Natural killer cell (primary cell): ENCODE results near the gene CDH13. TPM values are rescaled to one million over a fixed set of nuclear protein-coding genes. Genes with fewer than 3 reads are reported as not detected.

Experiments
- ATAC-seq, 3 donors: fragments of 150-1000 bp in 2 of 3; fragments of 200-7000 bp in 1 of 3; cut with Tn5 transposase; 1 replicate in 1 of 3; 2 replicates in 2 of 3; pipeline ENCODE4 v1.10.0; 2021; ENCODE audit warnings: mild to moderate bottlenecking in 2 of 3, moderate library complexity in 2 of 3
- DNase-seq, 2 donors: peaks; one replicate each; pipeline versions ENCODE4 v3.0.0 to v3.0.0-alpha.2; 2013 to 2021; ENCODE audit warnings: mixed read lengths in 1 of 2
- H3K27ac ChIP-seq: one replicate; pipeline ENCODE4 v1.5.1; 2013; ENCODE audit warnings: mild to moderate bottlenecking, low read length
- H3K27me3 ChIP-seq: one replicate; pipeline ENCODE4 v1.6.1; 2013; ENCODE audit warnings: low read length; ENCODE audit not compliant: control insufficient read depth, insufficient read depth
- H3K36me3 ChIP-seq: one replicate; pipeline ENCODE4 v1.6.1; 2013; ENCODE audit warnings: low read length; ENCODE audit not compliant: control insufficient read depth, insufficient read depth
- H3K4me1 ChIP-seq: one replicate; pipeline ENCODE4 v1.6.1; 2013; ENCODE audit warnings: low read length; ENCODE audit not compliant: control insufficient read depth, insufficient read depth
- H3K4me3 ChIP-seq: one replicate; pipeline ENCODE4 v1.5.1; 2013; ENCODE audit warnings: low read length
- H3K9me3 ChIP-seq: one replicate; pipeline ENCODE4 v1.6.1; 2013; ENCODE audit warnings: low read length; ENCODE audit not compliant: control insufficient read depth, insufficient read depth
- H3K27ac Mint-ChIP-seq, 2 donors: one replicate each; pipeline ENCODE4 v1.8.0; 2022; ENCODE audit warnings: mild to moderate bottlenecking in 2 of 2, mixed read lengths in 2 of 2, moderate library complexity in 1 of 2
- H3K27me3 Mint-ChIP-seq, 2 donors: one replicate each; pipeline ENCODE4 v1.8.0; 2022; ENCODE audit warnings: low read depth in 2 of 2, mixed read lengths in 2 of 2
- H3K36me3 Mint-ChIP-seq: one replicate; pipeline ENCODE4 v1.8.0; 2022; ENCODE audit warnings: mixed read lengths
- H3K4me1 Mint-ChIP-seq, 2 donors: one replicate each; pipeline ENCODE4 v1.8.0; 2022; ENCODE audit warnings: mixed read lengths in 2 of 2
- H3K4me3 Mint-ChIP-seq: one replicate; pipeline ENCODE4 v1.8.0; 2022; ENCODE audit warnings: mild to moderate bottlenecking, moderate library complexity, mixed read lengths
- H3K9me3 Mint-ChIP-seq, 2 donors: one replicate each; pipeline ENCODE4 v1.8.0; 2022; ENCODE audit warnings: mixed read lengths in 2 of 2
- WGBS: methylation state at CpG from one replicate; pipeline ENCODE4 v1.1.7; 2013; ENCODE audit warnings: missing lambda C conversion rate; ENCODE audit not compliant: insufficient coverage; 5-methylcytosine and 5-hydroxymethylcytosine counted together
- intact Hi-C: fragments of 100-400 bp; cut with micrococcal nuclease; formaldehyde crosslinking; loops from one replicate; pipeline ENCODE4 v1.14.2; 2022
- total RNA-seq, 4 donors: library from RNA; stranded (reverse); fragments of 120-200 nt in 1 of 4; gene quantifications; one replicate each; pipeline versions ENCODE4 v1.2.3 to v1.2.4, GENCODE V29; 2013 to 2022
- TF ChIP-seq, protein P1 (sequence below): fragments of 200-600 bp; IDR thresholded peaks from one replicate; pipeline ENCODE4 v1.8.0; 2022; ENCODE audit warnings: antibody characterized with exemption

CDH13 gene
- total RNA-seq, 3 donors from 2014 or later (not counting 1 experiment from before 2014, with no cell fraction given), result not detected

DNA sequence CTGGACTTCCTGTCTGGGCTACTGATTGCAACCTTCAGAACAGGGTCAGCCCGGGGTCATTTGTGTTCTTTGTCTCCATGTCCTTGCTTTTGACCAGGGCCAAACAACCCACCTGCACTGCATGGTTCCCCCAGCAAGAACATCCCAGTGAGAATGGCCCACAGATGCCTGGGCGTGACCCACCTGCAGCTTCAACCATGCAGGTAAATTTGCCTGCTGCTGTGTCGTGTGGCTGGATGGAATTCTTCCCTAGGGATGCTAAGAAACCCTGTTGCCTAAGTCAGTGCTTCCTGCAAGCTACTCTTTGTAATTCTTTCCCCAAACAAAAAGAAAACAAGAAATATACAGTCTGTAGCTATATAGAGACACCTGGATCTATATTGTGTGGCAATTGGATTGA is 12.5 kb downstream of the CDH13 start:
- no peak overlapping the region for H3K4me3 Mint-ChIP-seq
- 60% methylated on average over 3 of the region's 3 CpGs for WGBS
- DNase-seq, result no peak
- Histone ChIP-seq H3K36me3 (no peaks in the 10 kb centered on the region), H3K4me3 (no peak overlapping the region), H3K4me1 (no peaks in the 10 kb centered on the region), H3K27ac (no peak overlapping the region), H3K9me3 (no peaks in the 10 kb centered on the region), H3K27me3 (no peaks in the 10 kb centered on the region)
- H3K9me3 Mint-ChIP-seq, result no peaks in the 10 kb centered on the region
- intact Hi-C loops, result loop anchor here (10.0 kb wide), 1 partner anchor 374 kb away; no protein-coding TSS in a partner anchor
- peaks cover 0 to 9% of the 10 kb centered on the region in 2 donors for H3K4me1 Mint-ChIP-seq
- ATAC-seq, result no peak
- H3K27me3 Mint-ChIP-seq, result peaks cover 4 to 12% of the 10 kb centered on the region in 2 donors
- TF ChIP-seq, protein P1, sequence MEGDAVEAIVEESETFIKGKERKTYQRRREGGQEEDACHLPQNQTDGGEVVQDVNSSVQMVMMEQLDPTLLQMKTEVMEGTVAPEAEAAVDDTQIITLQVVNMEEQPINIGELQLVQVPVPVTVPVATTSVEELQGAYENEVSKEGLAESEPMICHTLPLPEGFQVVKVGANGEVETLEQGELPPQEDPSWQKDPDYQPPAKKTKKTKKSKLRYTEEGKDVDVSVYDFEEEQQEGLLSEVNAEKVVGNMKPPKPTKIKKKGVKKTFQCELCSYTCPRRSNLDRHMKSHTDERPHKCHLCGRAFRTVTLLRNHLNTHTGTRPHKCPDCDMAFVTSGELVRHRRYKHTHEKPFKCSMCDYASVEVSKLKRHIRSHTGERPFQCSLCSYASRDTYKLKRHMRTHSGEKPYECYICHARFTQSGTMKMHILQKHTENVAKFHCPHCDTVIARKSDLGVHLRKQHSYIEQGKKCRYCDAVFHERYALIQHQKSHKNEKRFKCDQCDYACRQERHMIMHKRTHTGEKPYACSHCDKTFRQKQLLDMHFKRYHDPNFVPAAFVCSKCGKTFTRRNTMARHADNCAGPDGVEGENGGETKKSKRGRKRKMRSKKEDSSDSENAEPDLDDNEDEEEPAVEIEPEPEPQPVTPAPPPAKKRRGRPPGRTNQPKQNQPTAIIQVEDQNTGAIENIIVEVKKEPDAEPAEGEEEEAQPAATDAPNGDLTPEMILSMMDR, result no peak
- H3K36me3 Mint-ChIP-seq, result no peaks in the 10 kb centered on the region
- H3K27ac Mint-ChIP-seq, result no peak overlapping the region

DNA sequence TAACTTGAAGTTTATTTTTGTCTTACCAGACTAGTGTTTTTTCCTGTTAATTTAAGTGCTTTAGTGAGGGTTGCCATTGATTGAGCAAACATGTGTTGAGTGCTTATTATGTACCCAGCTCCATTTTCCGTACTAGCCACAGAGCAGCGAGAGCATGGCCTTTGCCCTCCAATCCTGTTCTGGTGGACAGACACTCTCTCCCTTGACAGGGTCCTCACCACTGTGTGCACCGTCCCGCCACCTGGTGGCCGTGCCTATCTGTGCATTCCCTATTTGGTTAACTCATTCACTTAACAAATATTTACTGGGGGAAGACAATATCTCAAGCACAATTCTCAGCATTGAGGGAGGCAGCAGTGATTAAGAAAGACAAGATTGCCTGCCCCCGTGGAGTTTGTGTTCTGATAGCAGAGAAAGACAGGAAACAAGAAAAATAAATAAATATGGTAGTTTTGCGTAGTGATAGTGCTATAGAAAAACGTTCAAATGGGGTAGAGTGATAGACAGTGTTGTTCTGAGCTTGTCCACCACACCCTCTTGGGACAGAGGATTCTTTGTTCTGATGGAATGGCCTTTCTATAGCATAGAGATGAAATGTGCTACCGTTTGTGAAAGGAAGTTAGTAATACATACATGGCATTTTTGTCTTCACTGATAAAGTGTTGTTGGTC is 13.0 kb downstream of the CDH13 start:
- Histone ChIP-seq H3K4me3 (no peak overlapping the region), H3K27ac (no peak overlapping the region), H3K9me3 (no peaks in the 10 kb centered on the region), H3K4me1 (no peaks in the 10 kb centered on the region), H3K36me3 (no peaks in the 10 kb centered on the region), H3K27me3 (no peaks in the 10 kb centered on the region)
- DNase-seq (peak in 1 of 2 donors; percentile 69), ATAC-seq (peak; percentile 61 to 77 (median 74))
- WGBS, result 28% methylated on average over 9 of the region's 9 CpGs
- Mint-ChIP-seq H3K36me3 (no peaks in the 10 kb centered on the region), H3K27me3 (peaks cover 4 to 12% of the 10 kb centered on the region in 2 donors), H3K4me3 (no peak overlapping the region), H3K9me3 (no peaks in the 10 kb centered on the region), H3K4me1 (peaks cover 0 to 9% of the 10 kb centered on the region in 2 donors), H3K27ac (no peak overlapping the region)
- TF ChIP-seq, protein P1, result peak; percentile 69
- intact Hi-C loops, result loop anchor here (10.0 kb wide), 1 partner anchor 375 kb away; no protein-coding TSS in a partner anchor

DNA sequence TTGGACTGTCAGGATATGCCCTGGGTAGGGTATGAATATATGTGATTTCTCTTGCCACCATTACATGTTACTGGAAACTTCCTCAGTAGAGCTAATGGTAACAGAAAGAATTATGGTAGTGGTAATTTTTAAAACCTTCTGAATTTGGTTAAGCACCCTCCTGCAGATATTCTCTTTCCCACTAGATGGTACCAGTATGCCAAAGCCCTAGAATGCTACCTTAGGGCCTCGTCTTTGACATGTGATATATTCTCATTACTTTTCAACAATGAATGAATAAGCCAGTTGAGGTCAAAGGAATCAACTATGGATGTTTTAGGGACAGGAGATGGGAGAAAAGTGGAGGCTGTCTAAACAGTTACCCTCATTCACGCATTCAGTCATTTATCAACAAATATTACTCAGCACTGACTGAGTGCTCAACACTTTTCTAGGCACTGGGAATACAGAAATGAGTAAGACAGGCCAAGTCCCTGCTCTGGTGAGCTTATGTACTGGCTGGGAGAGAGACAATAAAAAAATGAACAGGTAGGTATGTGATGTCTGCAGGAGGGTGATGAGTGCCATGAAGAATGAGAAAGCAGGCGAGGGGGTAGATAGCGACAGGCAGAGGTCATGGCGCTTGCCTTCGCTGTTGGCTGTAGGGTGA is 14.7 kb downstream of the CDH13 start:
- no peaks in the 10 kb centered on the region for H3K36me3 ChIP-seq
- no peak overlapping the region for H3K27ac ChIP-seq
- no peaks in the 10 kb centered on the region for H3K36me3 Mint-ChIP-seq
- TF ChIP-seq, protein P1, result no peak
- H3K4me1 Mint-ChIP-seq, result peaks cover 0 to 9% of the 10 kb centered on the region in 2 donors
- no peak overlapping the region for H3K4me3 Mint-ChIP-seq
- H3K4me1 ChIP-seq, result no peaks in the 10 kb centered on the region
- ATAC-seq (peak in 2 of 3 donors; percentile 46), DNase-seq (peak in 1 of 2 donors; percentile 65)
- H3K27me3 Mint-ChIP-seq, result peaks cover 6 to 12% of the 10 kb centered on the region in 2 donors
- WGBS, result 71% methylated on average over 4 of the region's 6 CpGs
- no peak overlapping the region for H3K4me3 ChIP-seq
- no peak overlapping the region for H3K27ac Mint-ChIP-seq
- H3K27me3 ChIP-seq, result no peaks in the 10 kb centered on the region
- H3K9me3 ChIP-seq, result no peaks in the 10 kb centered on the region
- H3K9me3 Mint-ChIP-seq, result no peaks in the 10 kb centered on the region
- intact Hi-C loops, result no loop called here
